WI38 (cell line): ENCODE results near the gene TPP2.
A peak's percentile ranks its signal among the peaks of the same experiment; 100 is the strongest.

ENCODE experiments used
- H3K4me3 ChIP-seq: 2 replicates; pipeline ENCODE4 v1.5.1; 2011; ENCODE audit warnings: low read depth, mild to moderate bottlenecking, control low read depth, low read length
- TF ChIP-seq, protein P1 (sequence below): IDR thresholded peaks from 2 replicates; pipeline ENCODE4 v1.5.1; 2012; ENCODE audit warnings: low read depth, mild to moderate bottlenecking, control low read depth, low read length

Gene TPP2

DNA sequence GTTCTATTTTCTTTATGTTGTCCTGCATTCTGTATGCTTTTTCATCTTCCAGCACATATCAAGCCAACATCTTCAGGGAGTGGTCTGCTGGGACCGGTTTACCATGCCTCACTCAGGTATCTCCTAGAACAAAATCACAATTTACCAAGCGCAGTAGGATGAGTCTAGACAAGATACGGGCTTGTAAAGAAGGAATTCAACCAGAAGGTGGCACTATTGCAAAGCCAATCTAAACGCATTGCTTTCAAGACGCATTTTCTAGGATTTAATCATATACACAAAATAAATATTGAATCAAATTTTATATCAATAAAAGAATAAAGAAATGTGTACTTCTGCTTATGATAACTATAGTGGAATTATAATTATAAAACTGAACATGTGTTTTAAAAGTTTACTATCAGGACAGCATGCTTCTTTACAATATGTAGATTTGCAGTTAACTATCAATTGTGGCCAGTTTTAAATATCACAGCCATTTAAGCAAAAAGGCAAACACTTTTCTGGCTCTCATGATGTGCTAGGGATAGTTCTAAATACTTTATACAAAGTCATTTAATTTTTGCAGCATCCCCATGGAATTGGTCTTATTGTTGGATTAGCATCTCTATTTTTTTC, 16.1 kb upstream of the TPP2 start:
- no peak overlapping the region for H3K4me3 ChIP-seq
- TF ChIP-seq, protein P1, sequence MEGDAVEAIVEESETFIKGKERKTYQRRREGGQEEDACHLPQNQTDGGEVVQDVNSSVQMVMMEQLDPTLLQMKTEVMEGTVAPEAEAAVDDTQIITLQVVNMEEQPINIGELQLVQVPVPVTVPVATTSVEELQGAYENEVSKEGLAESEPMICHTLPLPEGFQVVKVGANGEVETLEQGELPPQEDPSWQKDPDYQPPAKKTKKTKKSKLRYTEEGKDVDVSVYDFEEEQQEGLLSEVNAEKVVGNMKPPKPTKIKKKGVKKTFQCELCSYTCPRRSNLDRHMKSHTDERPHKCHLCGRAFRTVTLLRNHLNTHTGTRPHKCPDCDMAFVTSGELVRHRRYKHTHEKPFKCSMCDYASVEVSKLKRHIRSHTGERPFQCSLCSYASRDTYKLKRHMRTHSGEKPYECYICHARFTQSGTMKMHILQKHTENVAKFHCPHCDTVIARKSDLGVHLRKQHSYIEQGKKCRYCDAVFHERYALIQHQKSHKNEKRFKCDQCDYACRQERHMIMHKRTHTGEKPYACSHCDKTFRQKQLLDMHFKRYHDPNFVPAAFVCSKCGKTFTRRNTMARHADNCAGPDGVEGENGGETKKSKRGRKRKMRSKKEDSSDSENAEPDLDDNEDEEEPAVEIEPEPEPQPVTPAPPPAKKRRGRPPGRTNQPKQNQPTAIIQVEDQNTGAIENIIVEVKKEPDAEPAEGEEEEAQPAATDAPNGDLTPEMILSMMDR, result peak; percentile 45

DNA sequence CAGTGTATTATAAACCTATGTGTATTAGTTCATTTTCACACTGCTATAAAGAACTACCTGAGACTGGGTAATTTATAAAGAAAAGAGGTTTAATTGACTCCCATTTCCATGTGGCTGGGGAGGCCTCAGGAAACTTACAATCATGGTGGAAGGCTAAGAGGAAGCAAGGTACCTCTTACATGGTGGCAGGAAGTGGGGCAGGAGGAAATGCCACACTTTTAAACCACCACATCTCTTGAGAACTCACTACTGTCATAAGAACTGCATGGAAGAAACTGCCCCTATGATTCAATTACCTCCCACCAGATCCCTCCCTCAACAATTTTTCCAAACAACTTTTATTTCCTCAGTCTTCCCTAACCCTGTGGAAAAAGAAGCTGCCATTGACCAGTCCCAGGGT, 14.5 kb upstream of the TPP2 start:
- TF ChIP-seq, protein P1, result no peak
- H3K4me3 ChIP-seq, result no peak overlapping the region

DNA sequence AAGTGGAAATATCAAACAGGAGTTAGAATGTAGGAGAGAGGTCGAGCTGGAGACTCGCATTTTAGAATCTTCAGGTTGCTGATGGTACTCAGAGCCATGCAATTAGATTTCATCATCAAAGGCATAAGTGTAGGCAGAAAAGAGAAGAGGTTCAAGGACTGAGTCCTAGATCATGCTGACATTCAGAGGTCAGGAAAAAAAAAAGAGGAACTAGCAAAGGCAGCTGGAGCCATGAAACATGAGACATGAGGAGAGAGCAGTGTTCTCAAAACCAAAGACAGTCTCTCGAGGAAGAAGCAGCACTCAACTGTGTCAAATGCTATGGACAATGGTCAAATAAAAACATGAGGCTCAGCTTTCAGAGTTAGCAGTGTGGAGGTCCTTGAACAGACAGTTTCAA, 12.4 kb upstream of the TPP2 start:
- TF ChIP-seq, protein P1, result no peak
- no peak overlapping the region for H3K4me3 ChIP-seq

DNA sequence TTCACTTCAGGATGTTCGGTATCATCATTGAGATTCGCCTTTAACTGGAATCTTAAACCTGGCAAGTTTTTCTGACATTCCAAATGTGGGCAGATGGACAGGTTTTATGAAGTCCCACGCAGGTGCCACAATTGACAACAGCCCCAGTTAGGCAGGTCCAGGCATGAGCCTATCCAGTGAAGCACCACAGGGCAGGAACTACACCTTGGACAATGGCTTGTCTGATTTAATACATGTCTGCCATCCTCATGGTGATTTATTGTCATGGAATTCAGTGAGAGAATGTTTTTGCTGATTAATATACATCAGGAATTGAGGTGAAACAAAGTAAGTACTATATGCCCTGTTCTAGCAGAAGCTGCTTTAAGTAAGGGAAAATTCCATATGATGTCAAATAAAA, 10.2 kb upstream of the TPP2 start:
- H3K4me3 ChIP-seq, result no peak overlapping the region
- TF ChIP-seq, protein P1, result no peak

DNA sequence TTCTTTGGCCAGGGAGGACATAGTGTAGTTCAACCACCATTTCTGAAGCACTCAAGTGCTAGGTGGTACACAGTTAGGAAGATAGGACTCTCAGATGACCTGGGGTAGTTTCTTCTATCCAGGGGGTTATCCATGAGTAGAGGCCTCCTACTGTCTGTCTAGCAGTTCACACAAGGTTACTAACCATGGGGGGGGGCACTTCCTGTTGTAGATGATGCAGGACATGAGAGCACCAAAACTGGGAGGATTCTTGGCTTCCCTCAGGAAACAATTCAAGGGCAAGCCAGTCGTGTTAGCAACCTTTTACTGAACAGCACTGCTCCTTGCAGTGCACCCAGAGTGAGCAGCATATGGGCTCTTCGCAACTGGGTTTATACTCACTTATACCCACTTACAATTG, 8.9 kb upstream of the TPP2 start:
- H3K4me3 ChIP-seq, result no peak overlapping the region
- TF ChIP-seq, protein P1, result no peak

DNA sequence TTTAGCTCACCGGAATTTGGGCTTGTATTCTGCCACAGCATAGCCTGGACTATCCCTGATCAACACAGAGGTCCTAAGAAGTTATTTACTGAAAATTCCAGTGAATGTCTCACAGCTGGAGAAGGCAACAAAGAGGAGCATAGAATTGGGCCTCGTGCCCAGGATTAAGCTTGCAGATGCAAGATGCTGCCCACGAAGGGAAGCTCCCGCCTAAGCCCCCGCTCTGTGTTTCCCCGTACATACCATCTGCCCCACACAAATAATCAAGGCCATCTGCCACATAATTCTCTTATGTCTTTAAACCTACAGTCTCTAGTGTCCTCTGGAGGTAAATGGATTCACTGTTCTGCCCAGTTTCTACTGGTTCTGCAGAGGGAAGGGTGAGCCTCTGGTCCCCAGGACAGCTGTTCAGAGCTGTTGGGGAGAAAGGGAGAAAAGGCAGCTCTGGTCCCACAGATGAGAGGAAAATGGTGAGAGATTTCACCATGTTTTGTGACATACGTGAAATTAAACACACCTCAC, 7.4 kb upstream of the TPP2 start:
- H3K4me3 ChIP-seq, result no peak overlapping the region
- TF ChIP-seq, protein P1, result no peak

DNA sequence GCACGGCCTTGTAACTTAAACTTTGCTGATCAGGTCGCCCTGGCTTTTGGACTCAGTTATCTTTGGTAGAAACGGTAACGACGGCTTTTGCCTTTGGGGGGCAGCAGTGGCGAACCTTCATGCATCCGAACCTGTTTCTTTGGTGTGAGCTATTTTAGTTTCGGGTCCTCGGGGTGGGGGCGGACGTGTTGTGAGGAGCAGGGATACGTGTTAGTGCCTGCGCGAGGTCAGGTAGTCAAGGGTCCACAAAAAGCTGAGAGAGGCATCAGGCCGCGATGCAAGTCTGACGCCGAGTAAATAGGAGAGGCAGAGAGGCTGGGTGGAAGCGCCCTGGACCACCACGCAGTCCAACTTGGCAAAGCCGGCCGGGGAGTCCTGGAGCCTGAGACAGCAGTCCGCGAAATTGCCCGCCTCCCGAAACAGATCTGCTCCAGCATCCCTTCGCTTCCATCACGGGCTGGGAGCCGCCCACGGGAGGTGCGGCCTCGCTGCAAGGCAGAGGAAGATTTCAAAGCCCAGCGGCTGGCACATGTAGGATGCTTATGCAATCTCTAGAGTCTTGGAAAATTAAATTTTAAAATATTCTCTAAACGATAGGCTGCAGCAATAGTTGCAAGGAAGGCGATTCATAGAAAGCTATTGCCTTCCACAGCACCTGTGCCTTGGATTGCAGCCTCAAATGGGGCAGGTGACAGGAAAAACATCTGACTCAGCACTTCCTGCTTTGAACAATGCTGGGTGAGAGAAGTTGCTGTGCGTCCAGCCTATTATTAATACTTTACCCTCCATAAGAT, 4.6 kb upstream of the TPP2 start:
- peak overlapping the region; percentile 61 for H3K4me3 ChIP-seq
- TF ChIP-seq, protein P1, result peak; percentile 65
